Skeletal muscle satellite cell (primary cell): ENCODE data around the gene ZNF641. TPM values are rescaled to one million over a fixed set of nuclear protein-coding genes. Genes with fewer than 3 reads are reported as not detected.

Source experiments
- H3K27me3 ChIP-seq: 2 replicates; pipeline ENCODE4 v1.7.0; 2013; ENCODE audit warnings: low read length; ENCODE audit not compliant: control insufficient read depth, insufficient read depth
- H3K36me3 ChIP-seq: 2 replicates; pipeline ENCODE4 v1.7.0; 2013; ENCODE audit warnings: mild to moderate bottlenecking, control low read depth, low read length; ENCODE audit not compliant: insufficient read depth
- H3K4me1 ChIP-seq: 2 replicates; pipeline ENCODE4 v1.7.0; 2013; ENCODE audit warnings: low read length; ENCODE audit not compliant: control insufficient read depth, insufficient read depth
- H3K4me2 ChIP-seq: 2 replicates; pipeline ENCODE4 v1.7.0; 2013; ENCODE audit warnings: mild to moderate bottlenecking, low read length
- H3K4me3 ChIP-seq: 2 replicates; pipeline ENCODE4 v1.7.0; 2013; ENCODE audit warnings: low read length
- H3K9ac ChIP-seq: 2 replicates; pipeline ENCODE4 v1.7.0; 2013; ENCODE audit warnings: mild to moderate bottlenecking, low read depth, low read length, moderate library complexity
- H3K9me3 ChIP-seq: replicated peaks from 2 replicates; pipeline ENCODE4 v1.7.0; 2013; ENCODE audit warnings: mild to moderate bottlenecking, control low read depth, low read length
- small RNA-seq: library from RNA; depleted of rRNA; stranded (forward); fragments of <200 nt; gene quantifications from one replicate; pipeline ENCODE3, GENCODE V24; 2012

The ZNF641 gene

DNA sequence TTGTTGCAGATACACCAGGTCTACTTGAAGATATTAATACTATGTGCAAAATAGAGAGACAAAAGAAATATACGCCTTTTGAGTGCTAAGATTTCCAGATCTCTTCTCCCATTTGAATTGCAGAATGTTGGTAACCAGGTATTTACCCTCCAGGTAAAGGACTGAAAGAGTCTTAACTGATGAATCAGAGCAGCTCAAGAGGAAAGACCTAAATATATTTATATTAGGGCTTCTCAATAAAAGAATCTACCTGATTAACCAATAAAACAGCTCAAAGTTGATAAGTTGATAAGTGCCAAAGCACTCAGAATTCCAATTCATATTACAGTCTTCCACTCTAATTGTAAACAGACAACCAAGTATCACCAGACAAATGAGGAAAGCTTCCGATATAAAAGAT is 59.2 kb downstream of the ZNF641 start:
- H3K36me3 ChIP-seq, result no peaks in the 10 kb centered on the region
- H3K9me3 ChIP-seq, result no peaks in the 10 kb centered on the region
- no peak overlapping the region for H3K4me2 ChIP-seq
- no peak overlapping the region for H3K4me3 ChIP-seq
- H3K27me3 ChIP-seq, result peaks cover 43% of the 10 kb centered on the region
- H3K4me1 ChIP-seq, result no peaks in the 10 kb centered on the region
- no peak overlapping the region for H3K9ac ChIP-seq

DNA sequence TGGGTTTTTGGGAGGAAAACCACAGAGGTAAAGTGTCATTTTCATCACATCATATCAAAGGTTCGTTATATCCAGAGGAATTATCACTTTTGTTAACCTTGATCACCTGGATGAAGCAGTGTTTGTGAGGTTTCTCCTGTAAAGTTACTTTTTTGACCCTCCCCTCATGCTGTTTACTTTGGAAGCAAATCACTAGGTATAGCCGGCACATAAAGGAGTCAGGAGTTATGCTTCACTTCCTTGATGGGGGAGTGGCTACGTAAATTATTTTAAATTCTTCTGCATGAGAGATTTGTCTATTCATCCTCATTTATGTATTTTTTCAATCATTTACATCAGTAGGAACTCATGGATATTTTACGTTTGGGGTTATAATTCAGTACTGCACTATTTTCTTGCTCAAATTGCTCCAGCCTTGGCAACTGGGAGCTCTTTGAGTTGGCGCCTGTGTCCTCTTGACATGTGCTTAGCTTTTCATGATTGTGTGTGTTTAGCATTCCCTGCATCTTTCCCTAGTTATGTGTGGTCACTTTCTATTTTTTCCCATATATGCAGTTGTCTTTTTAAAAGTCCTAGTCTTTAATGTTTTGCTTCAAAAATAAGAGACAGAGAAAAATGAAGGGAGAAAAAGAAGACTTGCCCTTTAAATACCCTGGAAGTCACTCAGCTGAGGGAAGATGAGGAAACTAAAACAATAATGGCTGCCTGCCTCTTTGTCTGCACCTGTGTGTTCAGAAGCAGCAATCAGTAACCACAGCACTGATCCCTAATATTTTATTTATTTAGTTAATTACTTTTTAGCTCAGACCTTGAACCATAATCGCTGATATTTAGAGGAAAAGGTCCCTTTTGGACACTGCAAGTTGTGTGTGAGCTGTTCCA is 62.1 kb downstream of the ZNF641 start:
- peaks cover 37% of the 10 kb centered on the region for H3K27me3 ChIP-seq
- no peak overlapping the region for H3K4me3 ChIP-seq
- H3K36me3 ChIP-seq, result no peaks in the 10 kb centered on the region
- H3K9ac ChIP-seq, result no peak overlapping the region
- H3K4me1 ChIP-seq, result no peaks in the 10 kb centered on the region
- H3K9me3 ChIP-seq, result no peaks in the 10 kb centered on the region
- no peak overlapping the region for H3K4me2 ChIP-seq

Small RNAs within 50 kb of the gene (small RNA-seq; reads per million reads assigned to genes)
- gene AC024257.2, result not detected
